ENCODE data around the gene CTIF.
"Not testable (repeated sequence)": the region's sequence is repeated elsewhere in the genome, so short reads cannot be mapped to it uniquely, and the experiment has no call there.

Gene CTIF

DNA sequence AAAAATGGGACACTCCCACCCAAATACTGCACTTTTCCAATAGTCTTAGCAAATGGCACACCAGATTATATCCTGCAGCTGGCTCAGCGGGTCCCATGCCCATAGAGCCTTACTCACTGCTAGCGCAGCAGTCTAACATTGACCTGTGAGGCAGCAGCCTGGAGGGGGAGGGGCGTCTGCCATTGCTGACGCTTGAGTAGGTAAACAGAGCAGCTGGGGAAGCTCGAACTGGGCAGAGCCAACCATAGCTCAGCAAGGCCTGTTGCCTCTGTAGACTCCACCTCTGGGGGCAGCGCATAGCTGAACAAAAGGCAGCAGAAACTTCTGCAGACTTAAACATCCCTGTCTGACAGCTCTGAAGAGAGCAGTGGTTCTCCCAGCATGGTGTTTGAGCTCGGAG is 110.4 kb downstream of the CTIF start:
- H3K4me3 ChIP-seq (ENCODE audit: low read length), result no peak overlapping the region
- H3K4me1 ChIP-seq (ENCODE audit: low read length), result no peaks in the 10 kb centered on the region
- H3K36me3 ChIP-seq (replicated peaks; ENCODE audit: insufficient read depth, low read length), result no peaks in the 10 kb centered on the region
- no peaks in the 10 kb centered on the region for H3K79me2 ChIP-seq (ENCODE audit: low read length)
- TF ChIP-seq, protein P1, sequence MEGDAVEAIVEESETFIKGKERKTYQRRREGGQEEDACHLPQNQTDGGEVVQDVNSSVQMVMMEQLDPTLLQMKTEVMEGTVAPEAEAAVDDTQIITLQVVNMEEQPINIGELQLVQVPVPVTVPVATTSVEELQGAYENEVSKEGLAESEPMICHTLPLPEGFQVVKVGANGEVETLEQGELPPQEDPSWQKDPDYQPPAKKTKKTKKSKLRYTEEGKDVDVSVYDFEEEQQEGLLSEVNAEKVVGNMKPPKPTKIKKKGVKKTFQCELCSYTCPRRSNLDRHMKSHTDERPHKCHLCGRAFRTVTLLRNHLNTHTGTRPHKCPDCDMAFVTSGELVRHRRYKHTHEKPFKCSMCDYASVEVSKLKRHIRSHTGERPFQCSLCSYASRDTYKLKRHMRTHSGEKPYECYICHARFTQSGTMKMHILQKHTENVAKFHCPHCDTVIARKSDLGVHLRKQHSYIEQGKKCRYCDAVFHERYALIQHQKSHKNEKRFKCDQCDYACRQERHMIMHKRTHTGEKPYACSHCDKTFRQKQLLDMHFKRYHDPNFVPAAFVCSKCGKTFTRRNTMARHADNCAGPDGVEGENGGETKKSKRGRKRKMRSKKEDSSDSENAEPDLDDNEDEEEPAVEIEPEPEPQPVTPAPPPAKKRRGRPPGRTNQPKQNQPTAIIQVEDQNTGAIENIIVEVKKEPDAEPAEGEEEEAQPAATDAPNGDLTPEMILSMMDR (IDR thresholded peaks at IDR 0.05; ENCODE audit: low read length), result no peak
- TF ChIP-seq EZH2phosphoT487 (IDR thresholded peaks at IDR 0.05; ENCODE audit: low read length) (no peak), EZH2 (optimal IDR thresholded peaks at IDR 0.05; ENCODE audit: low read depth, low read length) (no peak)
- no peaks in the 10 kb centered on the region for H3K9me2 ChIP-seq (replicated peaks; ENCODE audit: insufficient read depth, low read length)
- H3K9ac ChIP-seq (ENCODE audit: low read length), result no peak overlapping the region
- H3K9me3 ChIP-seq (replicated peaks; ENCODE audit: insufficient read depth, low read length), result no peaks in the 10 kb centered on the region
- DNase-seq, result no peak
- H3K27me3 ChIP-seq (replicated peaks; ENCODE audit: insufficient read depth, low read length), result no peaks in the 10 kb centered on the region
- no peaks in the 10 kb centered on the region for H4K20me1 ChIP-seq (ENCODE audit: insufficient read depth, low read length)
- no peaks in the 10 kb centered on the region for H3F3A ChIP-seq (ENCODE audit: insufficient read depth, low read length)
- H3K4me2 ChIP-seq (ENCODE audit: low read depth, low read length), result no peak overlapping the region
- no peak overlapping the region for H3K27ac ChIP-seq (ENCODE audit: low read length)
- no peak overlapping the region for H2AFZ ChIP-seq (ENCODE audit: low read length)

DNA sequence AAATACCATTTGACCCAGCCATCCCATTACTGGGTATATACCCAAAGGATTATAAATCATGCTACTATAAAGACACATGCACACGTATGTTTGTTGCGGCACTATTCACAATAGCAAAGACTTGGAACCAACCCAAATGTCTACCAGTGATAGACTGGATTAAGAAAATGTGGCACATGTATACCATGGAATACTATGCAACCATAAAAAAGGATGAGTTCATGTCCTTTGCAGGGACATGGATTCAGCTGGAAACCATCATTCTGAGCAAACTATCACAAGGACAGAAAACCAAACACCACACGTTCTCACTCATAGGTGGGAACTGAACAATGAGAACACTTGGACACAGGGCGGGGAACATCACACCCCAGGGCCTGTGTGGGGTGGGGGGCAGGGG is 115.8 kb downstream of the CTIF start:
- not testable (repeated sequence) for H4K20me1 ChIP-seq (ENCODE audit: insufficient read depth, low read length); H3K4me1 ChIP-seq (ENCODE audit: low read length); H3K4me2 ChIP-seq (ENCODE audit: low read depth, low read length); H3K79me2 ChIP-seq (ENCODE audit: low read length); H3K36me3 ChIP-seq (replicated peaks; ENCODE audit: insufficient read depth, low read length); DNase-seq; H3K27me3 ChIP-seq (replicated peaks; ENCODE audit: insufficient read depth, low read length); H3K9me2 ChIP-seq (replicated peaks; ENCODE audit: insufficient read depth, low read length); H2AFZ ChIP-seq (ENCODE audit: low read length); H3K4me3 ChIP-seq (ENCODE audit: low read length); H3F3A ChIP-seq (ENCODE audit: insufficient read depth, low read length); H3K9ac ChIP-seq (ENCODE audit: low read length); H3K27ac ChIP-seq (ENCODE audit: low read length); H3K9me3 ChIP-seq (replicated peaks; ENCODE audit: insufficient read depth, low read length)

DNA sequence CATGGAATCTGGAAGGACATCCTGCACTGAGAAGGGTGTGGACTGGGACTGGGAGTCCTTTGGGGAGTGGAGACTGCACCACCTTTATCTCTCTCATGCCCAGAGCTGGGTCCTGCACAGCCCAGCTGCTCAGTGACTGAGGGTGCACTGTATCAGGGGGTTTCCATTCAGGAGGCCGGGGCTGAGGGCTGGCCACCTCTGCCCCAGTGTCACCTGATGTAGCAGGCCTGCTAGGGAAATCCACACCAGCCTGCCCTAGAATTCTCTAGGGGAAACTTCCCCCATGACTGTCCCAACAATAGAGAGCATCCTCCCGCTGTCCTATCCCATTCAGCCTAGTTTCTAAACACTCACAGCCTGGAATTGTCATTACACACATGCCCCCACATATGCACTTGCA is 116.7 kb downstream of the CTIF start:
- H3K4me3 ChIP-seq (ENCODE audit: low read length), result no peak overlapping the region
- no peak overlapping the region for H2AFZ ChIP-seq (ENCODE audit: low read length)
- H3K79me2 ChIP-seq (ENCODE audit: low read length), result no peaks in the 10 kb centered on the region
- H3K4me2 ChIP-seq (ENCODE audit: low read depth, low read length), result no peak overlapping the region
- H3K9me3 ChIP-seq (replicated peaks; ENCODE audit: insufficient read depth, low read length), result no peaks in the 10 kb centered on the region
- no peak overlapping the region for H3K9ac ChIP-seq (ENCODE audit: low read length)
- H3K27ac ChIP-seq (ENCODE audit: low read length), result no peak overlapping the region
- no peaks in the 10 kb centered on the region for H3K27me3 ChIP-seq (replicated peaks; ENCODE audit: insufficient read depth, low read length)
- H3F3A ChIP-seq (ENCODE audit: insufficient read depth, low read length), result no peaks in the 10 kb centered on the region
- no peak for DNase-seq
- no peaks in the 10 kb centered on the region for H3K9me2 ChIP-seq (replicated peaks; ENCODE audit: insufficient read depth, low read length)
- no peaks in the 10 kb centered on the region for H3K36me3 ChIP-seq (replicated peaks; ENCODE audit: insufficient read depth, low read length)
- no peaks in the 10 kb centered on the region for H4K20me1 ChIP-seq (ENCODE audit: insufficient read depth, low read length)
- TF ChIP-seq, protein P1 (IDR thresholded peaks at IDR 0.05; ENCODE audit: low read length), result no peak
- TF ChIP-seq EZH2phosphoT487 (IDR thresholded peaks at IDR 0.05; ENCODE audit: low read length) (no peak), EZH2 (optimal IDR thresholded peaks at IDR 0.05; ENCODE audit: low read depth, low read length) (no peak)
- no peaks in the 10 kb centered on the region for H3K4me1 ChIP-seq (ENCODE audit: low read length)

DNA sequence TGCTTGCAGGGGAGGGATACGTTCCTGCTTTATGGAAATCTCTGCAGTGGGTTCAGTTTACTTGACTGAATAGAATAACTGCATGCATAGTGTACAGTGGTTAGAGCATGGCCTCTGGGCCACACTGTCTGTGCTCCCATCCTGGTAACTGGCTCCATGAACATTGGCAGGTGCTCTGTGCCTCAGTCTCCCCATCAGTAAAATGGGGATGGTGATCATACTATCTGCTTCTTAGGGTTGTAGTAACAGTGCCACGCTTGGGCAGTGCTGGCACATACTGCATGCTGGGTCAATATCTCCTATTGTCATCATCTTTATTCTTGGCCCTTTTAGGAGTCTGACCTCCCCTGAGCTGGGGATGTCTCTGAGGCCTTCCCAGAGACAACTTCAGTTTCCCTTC is 117.3 kb downstream of the CTIF start:
- no peak for DNase-seq
- Histone ChIP-seq H3K4me1 (ENCODE audit: low read length) (no peaks in the 10 kb centered on the region), H3F3A (ENCODE audit: insufficient read depth, low read length) (no peaks in the 10 kb centered on the region), H3K9me3 (replicated peaks; ENCODE audit: insufficient read depth, low read length) (no peaks in the 10 kb centered on the region), H3K27me3 (replicated peaks; ENCODE audit: insufficient read depth, low read length) (no peaks in the 10 kb centered on the region), H3K9ac (ENCODE audit: low read length) (no peak overlapping the region), H3K79me2 (ENCODE audit: low read length) (no peaks in the 10 kb centered on the region), H3K36me3 (replicated peaks; ENCODE audit: insufficient read depth, low read length) (no peaks in the 10 kb centered on the region), H3K4me3 (ENCODE audit: low read length) (no peak overlapping the region), H3K9me2 (replicated peaks; ENCODE audit: insufficient read depth, low read length) (no peaks in the 10 kb centered on the region), H2AFZ (ENCODE audit: low read length) (no peak overlapping the region), H3K27ac (ENCODE audit: low read length) (no peak overlapping the region), H4K20me1 (ENCODE audit: insufficient read depth, low read length) (no peaks in the 10 kb centered on the region), H3K4me2 (ENCODE audit: low read depth, low read length) (no peak overlapping the region)
- TF ChIP-seq EZH2 (optimal IDR thresholded peaks at IDR 0.05; ENCODE audit: low read depth, low read length) (no peak), EZH2phosphoT487 (IDR thresholded peaks at IDR 0.05; ENCODE audit: low read length) (no peak)
- TF ChIP-seq, protein P1 (IDR thresholded peaks at IDR 0.05; ENCODE audit: low read length), result no peak

All from MM.1S (cell line).